Neuronal stem cell (in vitro differentiated cells): Measurements from ENCODE around the gene FCGR1A.
"Not testable (repeated sequence)": the region's sequence is repeated elsewhere in the genome, so short reads cannot be mapped to it uniquely, and the experiment has no call there.

ENCODE experiments used
- DNase-seq: peaks from one replicate; pipeline ENCODE4 v3.0.0-alpha.2; 2013; ENCODE audit warnings: low spot score
- H2AFZ ChIP-seq: one replicate; pipeline ENCODE4 v1.6.1; 2013; ENCODE audit warnings: mild to moderate bottlenecking, low read length, inconsistent platforms
- H2AK5ac ChIP-seq: 2 replicates; pipeline ENCODE4 v1.6.1; 2013; ENCODE audit warnings: low read depth, mild to moderate bottlenecking, inconsistent platforms, low read length, moderate library complexity, mixed read lengths
- H2BK120ac ChIP-seq: 2 replicates; pipeline ENCODE4 v1.6.1; 2013; ENCODE audit warnings: low read depth, mild to moderate bottlenecking, inconsistent platforms, low read length, moderate library complexity, mixed read lengths
- H2BK12ac ChIP-seq: one replicate; pipeline ENCODE4 v1.6.1; 2013; ENCODE audit warnings: low read length, inconsistent platforms
- H2BK15ac ChIP-seq: 2 replicates; pipeline ENCODE4 v1.6.1; 2013; ENCODE audit warnings: mild to moderate bottlenecking, low read length, inconsistent platforms, mixed read lengths
- H2BK5ac ChIP-seq: one replicate; pipeline ENCODE4 v1.6.1; 2013; ENCODE audit warnings: inconsistent platforms, mild to moderate bottlenecking, low read length, moderate library complexity
- H3K14ac ChIP-seq: one replicate; pipeline ENCODE4 v1.6.1; 2013; ENCODE audit warnings: low read length, inconsistent platforms
- H3K18ac ChIP-seq: 2 replicates; pipeline ENCODE4 v1.6.1; 2013; ENCODE audit warnings: low read length, inconsistent platforms
- H3K23ac ChIP-seq: 2 replicates; pipeline ENCODE4 v1.6.1; 2013; ENCODE audit warnings: low read depth, mild to moderate bottlenecking, mixed read lengths, low read length, inconsistent platforms; ENCODE audit not compliant: poor library complexity
- H3K27ac ChIP-seq: replicated peaks from 3 replicates; pipeline ENCODE4 v1.5.1; 2013; ENCODE audit warnings: low read length, inconsistent platforms
- H3K27me3 ChIP-seq, 3 experiments: 2 replicates each; pipeline ENCODE4 v1.6.1; 2013; ENCODE audit warnings: low read length in 3 of 3, mild to moderate bottlenecking in 2 of 3, inconsistent platforms in 1 of 3, low read depth in 1 of 3, mixed read lengths in 1 of 3, moderate library complexity in 1 of 3; ENCODE audit not compliant: control insufficient read depth in 3 of 3, insufficient read depth in 3 of 3
- H3K36me3 ChIP-seq, 2 donors: replicated peaks in 1 of 2; 2 replicates each; pipeline ENCODE4 v1.6.1; 2013; ENCODE audit warnings: low read length in 2 of 2; ENCODE audit not compliant: control insufficient read depth in 2 of 2, insufficient read depth in 2 of 2
- H3K4ac ChIP-seq: 2 replicates; pipeline ENCODE4 v1.6.1; 2013; ENCODE audit warnings: inconsistent platforms, mild to moderate bottlenecking, low read length, moderate library complexity
- H3K4me1 ChIP-seq, 2 donors: 1 replicate in 1 of 2; 2 replicates in 1 of 2; pipeline ENCODE4 v1.6.1; 2013; ENCODE audit warnings: low read length in 2 of 2, low read depth in 1 of 2; ENCODE audit not compliant: control insufficient read depth in 2 of 2, insufficient read depth in 1 of 2
- H3K4me2 ChIP-seq: one replicate; pipeline ENCODE4 v1.6.1; 2013; ENCODE audit warnings: mild to moderate bottlenecking, low read length, inconsistent platforms; ENCODE audit not compliant: insufficient read depth, poor library complexity, severe bottlenecking
- H3K4me3 ChIP-seq, 2 donors: 2 replicates each; pipeline ENCODE4 v1.5.1; 2013; ENCODE audit warnings: low read length in 2 of 2, mild to moderate bottlenecking in 2 of 2, inconsistent platforms in 1 of 2, moderate library complexity in 1 of 2
- H3K79me1 ChIP-seq: one replicate; pipeline ENCODE4 v1.6.1; 2013; ENCODE audit warnings: low read depth, mild to moderate bottlenecking, inconsistent platforms, low read length, moderate library complexity
- H3K9ac ChIP-seq: one replicate; pipeline ENCODE4 v1.6.1; 2013; ENCODE audit warnings: mild to moderate bottlenecking, low read depth, low read length, inconsistent platforms; ENCODE audit not compliant: poor library complexity
- H3K9me3 ChIP-seq, 2 donors: replicated peaks in 1 of 2; 2 replicates each; pipeline versions ENCODE3 to v1.6.1; 2013; ENCODE audit warnings: low read length in 2 of 2, mild to moderate bottlenecking in 2 of 2, inconsistent platforms in 1 of 2, low read depth in 1 of 2, mixed read lengths in 1 of 2, moderate library complexity in 1 of 2; ENCODE audit not compliant: control insufficient read depth in 2 of 2, insufficient read depth in 1 of 2
- H4K8ac ChIP-seq: one replicate; pipeline ENCODE4 v1.6.1; 2013; ENCODE audit warnings: low read depth, mild to moderate bottlenecking, inconsistent platforms, low read length, moderate library complexity
- H4K91ac ChIP-seq: one replicate; pipeline ENCODE4 v1.6.1; 2013; ENCODE audit warnings: low read length, low read depth, mild to moderate bottlenecking, inconsistent platforms; ENCODE audit not compliant: poor library complexity
- WGBS, 2 donors: extraction: QIAGEN DNeasy Blood & Tissue Kit; methylation state at CpG; one replicate each; pipeline ENCODE4 v1.1.7; 2013; ENCODE audit warnings: missing lambda C conversion rate in 2 of 2, mixed read lengths in 1 of 2; ENCODE audit not compliant: insufficient read length in 2 of 2, insufficient replicate concordance in 1 of 2; ENCODE audit errors: extremely low coverage in 2 of 2; 5-methylcytosine and 5-hydroxymethylcytosine counted together

FCGR1A gene

GRCh38 chr1:149755294-149755693 lies 27.2 kb upstream of the FCGR1A start:
- not testable (repeated sequence) for H3K9me3 ChIP-seq, H3K79me1 ChIP-seq, H2BK120ac ChIP-seq, H3K27ac ChIP-seq, H4K8ac ChIP-seq, H3K18ac ChIP-seq, H2BK12ac ChIP-seq, H2BK15ac ChIP-seq, H2AK5ac ChIP-seq, H2AFZ ChIP-seq, H3K4me2 ChIP-seq, H3K36me3 ChIP-seq, H3K9ac ChIP-seq, H3K23ac ChIP-seq, H3K27me3 ChIP-seq, DNase-seq, H3K4me3 ChIP-seq, H3K4ac ChIP-seq, H3K4me1 ChIP-seq, H4K91ac ChIP-seq, H3K14ac ChIP-seq, H2BK5ac ChIP-seq
- no CpG with 5 or more reads among the region's 2 CpGs for WGBS, 2 donors

GRCh38 chr1:149762294-149762693 lies 20.2 kb upstream of the FCGR1A start:
- not testable (repeated sequence) for H2BK120ac ChIP-seq, H2AFZ ChIP-seq, DNase-seq, H3K4me1 ChIP-seq, H3K79me1 ChIP-seq, H3K14ac ChIP-seq, H3K36me3 ChIP-seq, H4K8ac ChIP-seq, H3K9me3 ChIP-seq, H3K9ac ChIP-seq, H3K18ac ChIP-seq, H4K91ac ChIP-seq, H2BK12ac ChIP-seq, H3K4ac ChIP-seq, H2AK5ac ChIP-seq, H3K4me2 ChIP-seq, H3K27ac ChIP-seq, H2BK5ac ChIP-seq, H3K4me3 ChIP-seq, H2BK15ac ChIP-seq, H3K23ac ChIP-seq, H3K27me3 ChIP-seq
- WGBS, 2 donors, result no CpG with 5 or more reads among the region's 2 CpGs

- not testable (repeated sequence) for DNase-seq, H2BK5ac ChIP-seq, H3K9ac ChIP-seq, H3K36me3 ChIP-seq, H4K91ac ChIP-seq, H3K18ac ChIP-seq, H3K9me3 ChIP-seq, H3K23ac ChIP-seq, H2BK120ac ChIP-seq, H4K8ac ChIP-seq, H3K79me1 ChIP-seq, H3K4me2 ChIP-seq, H3K27ac ChIP-seq, H3K4ac ChIP-seq, H3K14ac ChIP-seq, H2BK15ac ChIP-seq, H2BK12ac ChIP-seq, H2AFZ ChIP-seq, H2AK5ac ChIP-seq, H3K4me3 ChIP-seq, H3K4me1 ChIP-seq, H3K27me3 ChIP-seq
- WGBS, 2 donors, result no CpG with 5 or more reads among the region's 1 CpG
Observed at GRCh38 chr1:149764087-149764800, 18.2 kb upstream of the FCGR1A start.

- not testable (repeated sequence) for H2AK5ac ChIP-seq, H2BK12ac ChIP-seq, H2BK5ac ChIP-seq, H3K4me1 ChIP-seq, H3K9me3 ChIP-seq, H3K79me1 ChIP-seq, H3K36me3 ChIP-seq, H4K91ac ChIP-seq, H2BK15ac ChIP-seq, H4K8ac ChIP-seq, H3K4ac ChIP-seq, DNase-seq, H3K14ac ChIP-seq, H3K4me2 ChIP-seq, H3K18ac ChIP-seq, H3K27ac ChIP-seq, H2BK120ac ChIP-seq, H3K9ac ChIP-seq, H3K4me3 ChIP-seq, H3K27me3 ChIP-seq, H3K23ac ChIP-seq, H2AFZ ChIP-seq
- WGBS, 2 donors, result no CpG with 5 or more reads among the region's 1 CpG
Observed at GRCh38 chr1:149766241-149766640, 16.3 kb upstream of the FCGR1A start.
